Erythroblast (primary cell): ENCODE data around the gene CPA4.

Experiments used
- GATA1 ChIP-seq: IDR thresholded peaks from 2 replicates; pipeline ENCODE4 v1.6.1; 2011; ENCODE audit warnings: low read depth, mild to moderate bottlenecking, control low read depth, low read length, moderate library complexity
- POLR2A ChIP-seq: IDR thresholded peaks from 2 replicates; pipeline ENCODE4 v1.6.1; 2011; ENCODE audit warnings: mild to moderate bottlenecking, low read length

DNA sequence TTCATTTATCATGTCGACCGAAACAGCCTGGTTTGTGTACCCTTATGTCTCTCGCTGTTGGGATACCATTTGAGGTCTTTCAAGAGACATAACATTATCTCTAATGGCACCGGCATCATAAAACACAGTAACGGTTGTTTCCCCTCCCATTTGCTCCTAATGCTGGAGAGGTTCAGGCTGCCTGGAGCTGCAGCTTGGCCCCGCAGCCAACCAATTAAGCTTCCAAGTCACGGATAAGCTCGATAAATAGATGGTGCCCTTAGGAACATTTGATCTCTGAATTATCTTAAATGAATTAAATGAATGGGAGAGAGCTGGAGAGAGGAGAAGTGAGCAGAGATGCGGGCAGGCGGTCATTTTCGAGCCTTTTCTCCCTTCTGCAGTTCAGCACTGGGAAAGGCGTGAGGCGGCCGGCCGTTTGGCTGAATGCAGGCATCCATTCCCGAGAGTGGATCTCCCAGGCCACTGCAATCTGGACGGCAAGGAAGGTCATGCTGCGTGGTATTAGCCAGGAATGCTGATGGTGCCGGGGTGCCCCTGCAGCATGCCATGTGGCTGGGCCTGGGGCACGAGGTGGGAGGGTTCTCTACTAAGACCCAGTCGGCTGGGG is 12.6 kb downstream of the CPA4 start:
- TF ChIP-seq POLR2A, result no peak
- no peak for TF ChIP-seq GATA1
